ENCODE data around the gene BICD1. TPM values are rescaled to one million over a fixed set of nuclear protein-coding genes. Genes with fewer than 3 reads are reported as not detected.

BICD1 gene
- total RNA-seq, 2 experiments from 2014 or later = 17.8 to 18.7 TPM

GRCh38 chr12:32108787-32109186 lies 2.1 kb downstream of the BICD1 start:
- Mint-ChIP-seq H3K36me3 (peaks cover 3% of the 10 kb centered on the region), H3K4me1 (peaks cover 21% of the 10 kb centered on the region), H3K27me3 (no peaks in the 10 kb centered on the region), H3K4me3 (peak overlapping the region; percentile 76), H3K9me3 (no peaks in the 10 kb centered on the region), H3K27ac (peak overlapping the region; percentile 49)
- ATAC-seq (ENCODE audit: low read depth) = no peak
- POLR2A ChIA-PET = no interaction called here
- DNase-seq = no peak

GRCh38 chr12:32110417-32110816 lies 3.8 kb downstream of the BICD1 start:
- H3K27ac Mint-ChIP-seq = no peak overlapping the region
- POLR2A ChIA-PET = interaction anchor here (0.7 kb wide), 1 partner anchor 298 kb away, joined by 3 read pairs; no protein-coding TSS in a partner anchor

GRCh38 chr12:32110942-32111341 lies 4.3 kb downstream of the BICD1 start:
- Mint-ChIP-seq H3K4me1 (peaks cover 22% of the 10 kb centered on the region), H3K36me3 (peaks cover 3% of the 10 kb centered on the region), H3K9me3 (no peaks in the 10 kb centered on the region), H3K27ac (no peak overlapping the region), H3K27me3 (no peaks in the 10 kb centered on the region), H3K4me3 (no peak overlapping the region)
- no peak for ATAC-seq (ENCODE audit: low read depth)
- POLR2A ChIA-PET = no interaction called here
- no peak for DNase-seq

More at GRCh38 chr12:32110417-32110816, 3.8 kb downstream of the BICD1 start:
- peaks cover 22% of the 10 kb centered on the region for H3K4me1 Mint-ChIP-seq
- ATAC-seq (ENCODE audit: low read depth) = no peak
- H3K36me3 Mint-ChIP-seq = peaks cover 3% of the 10 kb centered on the region
- no peaks in the 10 kb centered on the region for H3K9me3 Mint-ChIP-seq
- no peak for DNase-seq
- H3K27me3 Mint-ChIP-seq = no peaks in the 10 kb centered on the region
- no peak overlapping the region for H3K4me3 Mint-ChIP-seq

GRCh38 chr12:32115404-32116104 lies 8.9 kb downstream of the BICD1 start:
- Mint-ChIP-seq H3K9me3 (no peaks in the 10 kb centered on the region), H3K36me3 (peaks cover 3% of the 10 kb centered on the region), H3K27ac (no peak overlapping the region), H3K4me1 (peaks cover 12% of the 10 kb centered on the region), H3K4me3 (no peak overlapping the region), H3K27me3 (no peaks in the 10 kb centered on the region)
- DNase-seq (no peak), ATAC-seq (ENCODE audit: low read depth) (no peak)
- POLR2A ChIA-PET = no interaction called here

GRCh38 chr12:32116897-32117296 lies 10.2 kb downstream of the BICD1 start:
- Mint-ChIP-seq H3K4me3 (no peak overlapping the region), H3K4me1 (peaks cover 13% of the 10 kb centered on the region), H3K27ac (no peak overlapping the region), H3K27me3 (no peaks in the 10 kb centered on the region), H3K9me3 (no peaks in the 10 kb centered on the region), H3K36me3 (peaks cover 3% of the 10 kb centered on the region)
- POLR2A ChIA-PET = no interaction called here
- DNase-seq (no peak), ATAC-seq (ENCODE audit: low read depth) (no peak)

- POLR2A ChIA-PET = no interaction called here
- peaks cover 13% of the 10 kb centered on the region for H3K4me1 Mint-ChIP-seq
These were observed 10.7 kb downstream of the BICD1 start for GRCh38 chr12:32117316-32117715.

GRCh38 chr12:32118806-32119205 lies 12.2 kb downstream of the BICD1 start:
- Mint-ChIP-seq H3K9me3 (no peaks in the 10 kb centered on the region), H3K4me3 (no peak overlapping the region), H3K36me3 (no peaks in the 10 kb centered on the region), H3K27ac (no peak overlapping the region), H3K27me3 (no peaks in the 10 kb centered on the region), H3K4me1 (peaks cover 10% of the 10 kb centered on the region)
- ATAC-seq (ENCODE audit: low read depth) (no peak), DNase-seq (no peak)
- POLR2A ChIA-PET = no interaction called here

More at GRCh38 chr12:32117316-32117715, 10.7 kb downstream of the BICD1 start:
- no peak for ATAC-seq (ENCODE audit: low read depth)
- peaks cover 3% of the 10 kb centered on the region for H3K36me3 Mint-ChIP-seq
- H3K4me3 Mint-ChIP-seq = no peak overlapping the region
- H3K9me3 Mint-ChIP-seq = no peaks in the 10 kb centered on the region
- no peak overlapping the region for H3K27ac Mint-ChIP-seq
- no peaks in the 10 kb centered on the region for H3K27me3 Mint-ChIP-seq
- DNase-seq = no peak

- POLR2A ChIA-PET = interaction anchor here (0.7 kb wide), 1 partner anchor 14 kb away, joined by 6 read pairs; no protein-coding TSS in a partner anchor
- Mint-ChIP-seq H3K4me3 (no peak overlapping the region), H3K9me3 (no peaks in the 10 kb centered on the region), H3K27me3 (no peaks in the 10 kb centered on the region), H3K27ac (no peak overlapping the region), H3K36me3 (no peaks in the 10 kb centered on the region), H3K4me1 (peaks cover 9% of the 10 kb centered on the region)
- DNase-seq (no peak), ATAC-seq (ENCODE audit: low read depth) (no peak)
These were observed 13.8 kb downstream of the BICD1 start for GRCh38 chr12:32120419-32120818.

- Mint-ChIP-seq H3K36me3 (no peaks in the 10 kb centered on the region), H3K9me3 (no peaks in the 10 kb centered on the region), H3K27ac (no peak overlapping the region), H3K4me3 (no peak overlapping the region), H3K27me3 (no peaks in the 10 kb centered on the region), H3K4me1 (peaks cover 6% of the 10 kb centered on the region)
- DNase-seq = no peak
- POLR2A ChIA-PET = no interaction called here
- ATAC-seq (ENCODE audit: low read depth) = no peak
These were observed 18.0 kb downstream of the BICD1 start for GRCh38 chr12:32124637-32125036.

GRCh38 chr12:32125455-32126084 lies 18.9 kb downstream of the BICD1 start:
- Mint-ChIP-seq H3K4me3 (no peak overlapping the region), H3K4me1 (peaks cover under 1% of the 10 kb centered on the region), H3K27ac (no peak overlapping the region), H3K36me3 (no peaks in the 10 kb centered on the region), H3K27me3 (no peaks in the 10 kb centered on the region), H3K9me3 (no peaks in the 10 kb centered on the region)
- POLR2A ChIA-PET = interaction anchor here (0.7 kb wide), 1 partner anchor 9 kb away, joined by 3 read pairs; no protein-coding TSS in a partner anchor
- ATAC-seq (ENCODE audit: low read depth) (no peak), DNase-seq (no peak)

GRCh38 chr12:32126720-32127119 lies 20.1 kb downstream of the BICD1 start:
- no peak for DNase-seq
- H3K4me3 Mint-ChIP-seq = no peak overlapping the region
- H3K9me3 Mint-ChIP-seq = no peaks in the 10 kb centered on the region
- H3K4me1 Mint-ChIP-seq = no peaks in the 10 kb centered on the region
- no peaks in the 10 kb centered on the region for H3K27me3 Mint-ChIP-seq
- H3K27ac Mint-ChIP-seq = no peak overlapping the region
- ATAC-seq (ENCODE audit: low read depth) = no peak
- POLR2A ChIA-PET = no interaction called here
- no peaks in the 10 kb centered on the region for H3K36me3 Mint-ChIP-seq

GRCh38 chr12:32131666-32132065 lies 25.0 kb downstream of the BICD1 start:
- H3K27me3 Mint-ChIP-seq = no peaks in the 10 kb centered on the region
- H3K27ac Mint-ChIP-seq = no peak overlapping the region
- POLR2A ChIA-PET = no interaction called here
- H3K4me3 Mint-ChIP-seq = no peak overlapping the region
- ATAC-seq (ENCODE audit: low read depth) (no peak), DNase-seq (no peak)
- H3K4me1 Mint-ChIP-seq = peaks cover 12% of the 10 kb centered on the region
- H3K9me3 Mint-ChIP-seq = no peaks in the 10 kb centered on the region
- H3K36me3 Mint-ChIP-seq = peaks cover 2% of the 10 kb centered on the region

GRCh38 chr12:32134101-32134888 lies 27.6 kb downstream of the BICD1 start:
- peak overlapping the region; percentile 45 for H3K4me3 Mint-ChIP-seq
- ATAC-seq (ENCODE audit: low read depth) (peak; percentile 88), DNase-seq (peak; percentile 38)
- peaks cover 17% of the 10 kb centered on the region for H3K4me1 Mint-ChIP-seq
- peak overlapping the region; percentile 46 for H3K27ac Mint-ChIP-seq
- no peaks in the 10 kb centered on the region for H3K27me3 Mint-ChIP-seq
- H3K36me3 Mint-ChIP-seq = peaks cover 2% of the 10 kb centered on the region
- H3K9me3 Mint-ChIP-seq = no peaks in the 10 kb centered on the region
- POLR2A ChIA-PET = interaction anchor here (0.5 to 1.3 kb wide), 5 partner anchors 9 to 475 kb away, joined by 3 to 11 read pairs (median 3); partner anchors contain the start of gene BICD1

Measured in activated naive CD8-positive, alpha-beta T cell treated with anti-CD3 and anti-CD28 coated beads, Interleukin-2, amount 10 ng/mL, durations not matched to agents 7 days and 5 days (primary cell).